Muscle of leg (tissue), 11 donors: ENCODE data around the gene RPL5. TPM values are rescaled to one million over a fixed set of nuclear protein-coding genes. Genes with fewer than 3 reads are reported as not detected.

ENCODE experiments used
- DNase-seq: peaks from one replicate; pipeline ENCODE4 v3.0.0; 2013
- H3K27ac ChIP-seq: one replicate; pipeline ENCODE4 v1.5.1; 2013; ENCODE audit warnings: mild to moderate bottlenecking, low read length, control low read depth
- H3K27me3 ChIP-seq: one replicate; pipeline ENCODE4 v1.6.1; 2013; ENCODE audit warnings: low read length; ENCODE audit not compliant: control insufficient read depth, insufficient read depth
- H3K36me3 ChIP-seq: one replicate; pipeline ENCODE4 v1.6.1; 2013; ENCODE audit warnings: low read length; ENCODE audit not compliant: control insufficient read depth, insufficient read depth
- H3K4me1 ChIP-seq: one replicate; pipeline ENCODE4 v1.6.1; 2013; ENCODE audit warnings: low read length; ENCODE audit not compliant: control insufficient read depth, insufficient read depth
- H3K4me3 ChIP-seq: one replicate; pipeline ENCODE4 v1.5.1; 2013; ENCODE audit warnings: low read length, control low read depth
- H3K9me3 ChIP-seq: replicated peaks from 2 replicates; pipeline ENCODE4 v1.6.1; 2013; ENCODE audit warnings: low read depth, low read length; ENCODE audit not compliant: control insufficient read depth
- WGBS: methylation state at CpG from one replicate; pipeline ENCODE4 v1.1.5; 2013; ENCODE audit warnings: missing lambda C conversion rate; ENCODE audit not compliant: insufficient coverage; 5-methylcytosine and 5-hydroxymethylcytosine counted together
- polyA plus RNA-seq, 8 donors: library from polyadenylated mRNA; unstranded; fragments of 120-200 nt; gene quantifications; one replicate each; pipeline versions ENCODE4 v1.2.1 to v1.2.3, GENCODE V29; 2013; ENCODE audit warnings: inconsistent platforms in 1 of 8, low replicate concordance in 1 of 8; ENCODE audit not compliant: insufficient read length in 8 of 8, insufficient read depth in 1 of 8
- total RNA-seq: library from RNA; stranded (reverse); fragments of 120-200 nt; gene quantifications from one replicate; pipeline ENCODE4 v1.2.4, GENCODE V29; 2013

Gene RPL5
- total and polyA plus RNA-seq, 9 donors, result 2,573 to 3,441 (median 2,785) TPM

DNA sequence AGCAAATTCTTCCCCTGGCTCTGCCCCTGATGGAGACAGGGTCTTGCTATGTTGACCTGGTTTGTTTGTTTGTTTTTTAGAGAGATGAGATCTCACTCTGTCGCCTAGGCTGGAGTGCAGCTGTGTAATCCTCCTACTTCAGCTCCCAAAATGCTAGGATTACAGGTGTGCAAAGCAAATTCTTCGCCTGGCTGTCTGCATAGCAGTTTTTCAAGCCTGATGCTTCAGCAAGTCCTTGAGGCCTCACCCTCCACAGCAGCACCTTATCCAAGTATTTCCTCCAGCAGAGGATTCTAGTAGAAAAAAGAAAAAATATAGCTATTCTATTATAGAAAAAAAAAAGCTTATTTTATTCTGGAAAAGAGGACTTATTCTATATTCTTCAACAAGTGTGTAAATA lies 15.1 kb upstream of the RPL5 start:
- Histone ChIP-seq H3K27ac (no peak overlapping the region), H3K36me3 (no peaks in the 10 kb centered on the region), H3K4me1 (no peaks in the 10 kb centered on the region), H3K9me3 (no peaks in the 10 kb centered on the region), H3K27me3 (no peaks in the 10 kb centered on the region), H3K4me3 (no peak overlapping the region)
- DNase-seq, result no peak
- 40% methylated on average over 1 of the region's 2 CpGs for WGBS

DNA sequence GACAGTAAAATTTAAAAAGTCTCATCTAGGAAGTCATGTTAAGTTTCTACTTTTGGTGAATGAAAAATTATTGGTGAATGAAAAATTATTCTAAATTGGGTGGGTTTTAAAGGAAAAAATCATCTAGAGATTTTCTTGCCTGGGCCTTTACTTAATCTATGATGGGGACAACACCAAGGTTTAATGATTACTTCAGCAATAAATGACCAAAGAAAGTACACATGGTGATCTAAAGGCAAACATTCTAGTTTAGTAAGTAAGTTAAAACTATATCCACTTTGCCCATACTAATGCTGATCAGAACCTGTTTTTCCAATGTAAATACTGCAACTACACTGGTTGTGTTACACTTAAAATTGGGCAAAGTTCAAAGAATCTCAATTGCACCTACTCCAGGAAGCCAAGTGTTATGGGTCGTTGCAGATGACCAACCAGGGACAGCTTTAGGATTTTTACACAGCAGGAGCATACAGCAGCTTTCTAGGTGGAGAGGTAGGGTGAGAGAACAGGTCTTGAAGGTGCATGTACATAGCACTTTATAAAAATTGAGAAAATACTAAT lies 14.6 kb upstream of the RPL5 start:
- 17% methylated on average over 1 of the region's 1 CpG for WGBS
- Histone ChIP-seq H3K27ac (no peak overlapping the region), H3K27me3 (no peaks in the 10 kb centered on the region), H3K4me3 (no peak overlapping the region), H3K9me3 (no peaks in the 10 kb centered on the region), H3K4me1 (no peaks in the 10 kb centered on the region), H3K36me3 (no peaks in the 10 kb centered on the region)
- no peak for DNase-seq

DNA sequence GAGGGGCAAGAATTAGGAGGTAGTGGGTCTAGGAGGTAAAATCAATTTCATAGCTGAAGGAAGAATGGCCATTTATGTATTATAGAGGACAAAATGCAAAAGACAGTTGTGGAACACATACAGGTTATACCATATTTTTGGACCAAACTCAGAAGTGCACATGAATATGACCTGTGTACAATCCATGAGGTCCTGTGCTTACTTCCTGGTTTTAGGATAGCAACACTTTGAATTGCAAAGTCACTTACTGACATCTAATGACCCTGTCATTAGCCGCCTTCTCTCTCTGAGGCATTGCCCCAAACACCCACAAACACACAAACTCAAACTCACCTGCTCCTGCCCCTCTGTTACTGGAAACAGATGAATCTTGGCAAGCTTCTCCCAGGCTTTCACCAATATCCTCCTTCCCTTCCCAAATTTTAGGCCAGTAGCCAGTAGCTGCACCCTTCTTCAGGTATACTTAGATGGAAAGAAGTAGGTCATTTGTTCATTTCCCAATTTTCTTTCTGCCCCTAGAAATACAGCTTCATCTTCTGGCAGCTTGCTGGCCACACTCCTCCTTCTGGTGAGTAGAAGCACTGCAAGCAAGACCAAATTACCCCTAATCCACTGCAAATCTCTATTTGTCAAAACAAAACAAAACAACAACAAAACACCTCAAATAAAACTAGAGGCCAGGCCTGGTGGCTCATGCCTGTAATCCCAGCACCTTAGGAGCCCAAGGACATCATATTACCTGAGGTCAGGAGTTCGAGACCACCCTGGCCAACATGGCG lies 13.7 kb upstream of the RPL5 start:
- no peaks in the 10 kb centered on the region for H3K27me3 ChIP-seq
- 86% methylated on average over 3 of the region's 3 CpGs for WGBS
- H3K27ac ChIP-seq, result no peak overlapping the region
- DNase-seq, result peak; percentile 23
- no peak overlapping the region for H3K4me3 ChIP-seq
- H3K4me1 ChIP-seq, result no peaks in the 10 kb centered on the region
- H3K9me3 ChIP-seq, result no peaks in the 10 kb centered on the region
- no peaks in the 10 kb centered on the region for H3K36me3 ChIP-seq

DNA sequence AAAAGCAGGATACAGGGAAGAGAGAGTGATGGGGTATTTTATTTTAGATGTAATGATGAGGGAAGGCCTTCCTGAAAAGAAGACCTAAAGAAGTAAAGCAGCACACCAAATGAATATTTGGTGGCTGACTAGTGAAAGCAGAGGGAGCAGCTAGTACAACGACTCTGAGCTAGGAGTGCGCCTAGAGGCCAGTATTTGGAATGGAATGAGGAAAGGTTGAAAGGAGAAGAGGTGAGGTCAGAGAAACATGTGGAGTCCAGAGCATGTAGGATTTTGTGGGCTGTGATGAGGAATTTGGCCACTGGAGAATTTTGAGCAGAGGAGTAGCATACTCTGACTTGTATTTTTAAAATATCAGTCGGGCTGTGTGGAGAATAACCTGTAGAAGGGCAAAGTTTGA lies 11.8 kb upstream of the RPL5 start:
- no peak overlapping the region for H3K4me3 ChIP-seq
- H3K9me3 ChIP-seq, result no peaks in the 10 kb centered on the region
- 40% methylated on average over 3 of the region's 3 CpGs for WGBS
- H3K27me3 ChIP-seq, result no peaks in the 10 kb centered on the region
- no peaks in the 10 kb centered on the region for H3K4me1 ChIP-seq
- H3K36me3 ChIP-seq, result no peaks in the 10 kb centered on the region
- no peak overlapping the region for H3K27ac ChIP-seq
- no peak for DNase-seq

DNA sequence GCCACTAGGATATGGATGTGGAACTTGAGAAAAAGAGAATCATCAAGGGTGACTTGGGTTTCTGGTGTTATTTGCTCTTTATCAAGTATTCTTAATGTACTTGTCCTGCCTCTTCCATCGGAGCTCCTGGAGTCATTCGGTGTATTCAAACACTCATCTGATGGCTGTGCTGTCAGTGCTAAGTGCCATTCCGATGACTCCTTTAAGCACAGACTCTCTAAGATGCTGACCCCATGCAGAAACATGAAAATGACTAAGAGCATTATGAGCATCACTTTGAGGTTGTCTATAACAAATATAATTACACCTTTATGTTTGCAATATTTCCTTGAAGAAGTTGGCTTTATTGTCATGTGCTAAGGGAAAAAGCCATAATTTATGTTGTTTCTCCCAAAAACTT lies 11.3 kb upstream of the RPL5 start:
- WGBS, result no CpG with 5 or more reads among the region's 3 CpGs

DNA sequence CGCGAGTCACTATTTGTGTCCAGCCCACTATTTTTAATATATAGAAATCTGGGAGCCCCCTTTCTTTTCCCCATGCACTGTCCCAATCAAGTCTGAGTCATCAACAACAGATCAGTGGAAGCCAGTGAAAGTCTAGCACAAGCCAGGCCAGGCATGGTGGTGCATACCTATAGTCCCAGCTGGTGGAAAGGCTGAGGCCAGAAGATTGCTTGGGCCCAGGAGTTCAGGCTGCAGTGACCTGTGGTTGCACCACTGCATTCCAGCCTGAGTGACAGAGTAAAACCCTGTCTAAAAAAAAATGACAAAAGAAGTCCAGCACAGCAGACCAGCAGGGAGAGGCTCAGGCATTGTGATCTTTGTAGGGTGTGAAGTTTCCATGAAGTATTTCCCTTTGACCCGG lies 9.0 kb upstream of the RPL5 start:
- Histone ChIP-seq H3K4me3 (no peak overlapping the region), H3K27ac (no peak overlapping the region), H3K27me3 (no peaks in the 10 kb centered on the region), H3K9me3 (no peaks in the 10 kb centered on the region), H3K36me3 (no peaks in the 10 kb centered on the region), H3K4me1 (no peaks in the 10 kb centered on the region)
- peak; percentile 23 for DNase-seq
- no CpG with 5 or more reads among the region's 3 CpGs for WGBS

More for the DNA sequence above, 11.3 kb upstream of the RPL5 start:
- no peak for DNase-seq
- no peaks in the 10 kb centered on the region for H3K27me3 ChIP-seq
- H3K4me1 ChIP-seq, result no peaks in the 10 kb centered on the region
- H3K9me3 ChIP-seq, result no peaks in the 10 kb centered on the region
- no peak overlapping the region for H3K4me3 ChIP-seq
- no peaks in the 10 kb centered on the region for H3K36me3 ChIP-seq
- H3K27ac ChIP-seq, result no peak overlapping the region

DNA sequence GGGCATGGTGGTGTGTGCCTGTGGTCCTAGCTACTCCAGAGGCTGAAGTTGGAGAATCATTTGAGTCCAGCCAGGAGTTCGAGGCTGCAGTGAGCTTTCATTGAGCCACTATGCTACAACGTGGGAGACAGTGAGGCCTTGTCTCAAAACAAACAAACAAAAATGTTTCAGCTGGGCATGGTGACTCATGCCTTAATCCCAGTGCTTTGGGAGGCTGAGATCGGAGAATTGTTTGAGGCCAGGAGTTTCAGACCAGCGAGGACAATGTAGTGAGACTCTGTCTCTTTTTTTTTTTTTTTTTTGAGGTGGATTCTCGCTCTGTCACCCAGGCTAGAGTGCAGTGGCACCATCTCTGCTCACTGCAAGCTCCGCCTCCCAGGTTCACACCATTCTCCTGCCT lies 5.0 kb upstream of the RPL5 start:
- no CpG with 5 or more reads among the region's 6 CpGs for WGBS
- H3K27ac ChIP-seq, result no peak overlapping the region

DNA sequence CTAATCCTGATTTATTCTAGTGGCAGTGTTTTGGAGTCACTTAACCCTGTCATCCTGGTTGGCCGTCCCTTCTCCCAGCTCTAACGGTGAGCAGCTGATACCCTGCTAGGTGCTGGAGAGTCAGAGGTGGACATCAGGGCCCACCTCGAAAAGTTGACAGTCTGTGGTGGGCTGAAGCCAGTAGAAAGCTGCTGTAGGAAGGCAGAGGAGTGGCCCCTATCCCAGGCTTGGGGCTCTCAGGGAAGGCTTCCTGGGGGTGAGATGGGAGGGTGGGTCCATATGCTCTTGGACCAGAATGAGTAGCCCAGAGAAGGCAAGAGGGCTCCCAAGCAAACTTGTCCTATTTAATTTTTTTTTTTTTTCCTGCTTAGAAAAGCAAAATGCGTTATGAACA lies 475 bp upstream of the RPL5 start:
- 67% methylated on average over 3 of the region's 4 CpGs for WGBS
- no peaks in the 10 kb centered on the region for H3K27me3 ChIP-seq
- H3K9me3 ChIP-seq, result no peaks in the 10 kb centered on the region
- peaks cover 20% of the 10 kb centered on the region for H3K36me3 ChIP-seq
- no peak overlapping the region for H3K27ac ChIP-seq
- peak; percentile 4 for DNase-seq
- peaks cover 7% of the 10 kb centered on the region for H3K4me1 ChIP-seq
- no peak overlapping the region for H3K4me3 ChIP-seq

More for the DNA sequence above, 5.0 kb upstream of the RPL5 start:
- Histone ChIP-seq H3K4me3 (no peak overlapping the region), H3K36me3 (no peaks in the 10 kb centered on the region), H3K9me3 (no peaks in the 10 kb centered on the region), H3K27me3 (no peaks in the 10 kb centered on the region), H3K4me1 (peaks cover 3% of the 10 kb centered on the region)
- DNase-seq, result no peak

DNA sequence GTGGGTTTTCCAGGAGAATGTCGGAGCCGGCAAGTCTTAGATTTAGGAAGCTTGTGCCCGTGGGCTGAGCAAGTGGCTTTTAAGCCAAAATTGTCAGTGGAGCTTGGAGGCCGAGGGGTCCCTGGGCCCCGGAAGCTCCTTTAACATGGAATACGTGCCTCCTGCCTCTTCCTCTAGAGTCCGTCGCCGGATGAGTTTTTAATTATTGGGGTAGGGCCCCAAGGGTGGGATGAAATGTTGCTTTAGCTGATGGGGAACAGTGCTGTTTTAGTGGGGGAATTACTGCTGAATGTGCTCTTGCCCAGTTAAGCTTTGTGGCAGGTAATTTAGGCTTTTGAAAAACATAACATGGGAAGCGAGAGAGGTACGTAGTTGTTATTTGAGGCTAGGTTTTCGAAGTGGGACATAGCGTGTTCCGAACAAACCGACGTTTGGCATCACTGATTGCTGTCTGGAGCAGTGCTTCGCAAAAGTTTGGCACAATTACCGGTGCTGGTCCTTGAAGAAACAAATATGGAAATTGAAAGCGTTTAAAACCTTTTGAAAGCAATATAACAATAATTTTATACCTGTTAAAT lies 786 bp downstream of the RPL5 start:
- WGBS, result under 1% methylated on average over 16 of the region's 19 CpGs
- H3K4me3 ChIP-seq, result peak overlapping the region; percentile 99
- no peaks in the 10 kb centered on the region for H3K9me3 ChIP-seq
- peak overlapping the region; percentile 90 for H3K27ac ChIP-seq
- H3K27me3 ChIP-seq, result no peaks in the 10 kb centered on the region
- DNase-seq, result peak; percentile 48
- H3K4me1 ChIP-seq, result peaks cover 7% of the 10 kb centered on the region
- peaks cover 25% of the 10 kb centered on the region for H3K36me3 ChIP-seq

DNA sequence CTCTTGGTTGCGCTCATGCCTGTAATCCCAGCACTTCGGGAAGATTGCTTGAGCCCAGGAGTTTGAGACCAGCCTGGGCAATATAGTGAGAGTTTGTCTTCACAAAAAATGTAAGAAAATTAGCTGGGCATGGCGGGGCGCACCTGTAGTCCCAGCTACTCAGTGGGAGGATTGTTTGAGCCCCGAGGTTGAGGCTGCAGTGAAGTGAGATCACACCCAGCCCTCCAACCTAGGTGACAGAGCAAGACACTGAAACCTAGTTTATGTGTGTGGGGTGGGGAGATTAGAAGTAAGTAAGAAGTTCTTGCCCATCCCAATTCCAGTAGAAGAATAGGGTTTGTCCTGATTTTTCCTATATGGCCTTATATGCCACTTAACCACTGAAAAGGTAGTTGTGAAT lies 2.0 kb downstream of the RPL5 start:
- H3K27ac ChIP-seq, result no peak overlapping the region
- H3K4me1 ChIP-seq, result peaks cover 7% of the 10 kb centered on the region
- H3K4me3 ChIP-seq, result no peak overlapping the region
- H3K9me3 ChIP-seq, result no peaks in the 10 kb centered on the region
- 79% methylated on average over 3 of the region's 5 CpGs for WGBS
- no peak for DNase-seq
- peaks cover 33% of the 10 kb centered on the region for H3K36me3 ChIP-seq
- no peaks in the 10 kb centered on the region for H3K27me3 ChIP-seq
